Stimulated activated naive CD4-positive, alpha-beta T cell treated with Interleukin-2 at 50 U/mL for 16 hours (primary cell): Measurements from ENCODE around the gene TMEM200B.
"Not testable (repeated sequence)": the region's sequence is repeated elsewhere in the genome, so short reads cannot be mapped to it uniquely, and the experiment has no call there.

Experiments used
- DNase-seq: peaks from one replicate; lab custom pipeline; 2025; lab: John Stamatoyannopoulos, UW

TMEM200B gene

GRCh38 chr1:29108041-29108440 lies 15.7 kb downstream of the TMEM200B start:
- not testable (repeated sequence) for DNase-seq

GRCh38 chr1:29105822-29106221 lies 17.9 kb downstream of the TMEM200B start:
- no peak for DNase-seq

GRCh38 chr1:29100487-29100886 lies 23.2 kb downstream of the TMEM200B start:
- DNase-seq = no peak

- no peak for DNase-seq
These were observed 24.4 kb downstream of the TMEM200B start for GRCh38 chr1:29099286-29099685.

DNA sequence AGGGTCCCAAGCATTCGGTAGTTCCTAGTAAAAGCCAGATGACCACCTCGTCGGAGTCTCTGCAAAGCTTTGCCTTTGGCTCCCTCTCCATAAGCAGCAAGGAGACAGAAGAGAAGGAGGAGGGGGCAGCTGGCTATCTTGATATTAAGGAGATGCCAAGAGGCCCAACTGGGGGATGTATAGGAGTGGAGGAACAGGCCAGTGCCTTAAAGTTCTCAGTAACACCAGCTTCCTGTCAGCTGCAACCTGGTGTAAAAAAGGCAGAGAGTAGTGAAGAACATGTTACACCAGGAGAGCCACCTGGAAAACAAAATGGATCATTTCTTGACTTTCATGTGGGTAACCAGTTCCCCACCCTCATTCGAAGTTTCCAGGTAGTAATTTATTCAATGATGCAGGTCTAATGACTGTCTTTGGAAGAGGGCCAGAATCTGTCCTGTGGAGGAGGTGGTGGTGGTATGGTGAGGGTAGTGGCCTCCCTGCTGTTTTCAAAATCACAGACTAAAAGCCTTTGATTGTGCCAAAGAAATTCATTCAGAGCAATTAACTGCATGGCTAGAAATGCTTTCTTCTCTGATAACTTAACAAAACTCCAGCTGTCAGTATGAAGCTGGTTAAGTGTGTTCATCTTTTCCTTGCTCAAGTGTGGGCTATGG lies 27.3 kb downstream of the TMEM200B start:
- no peak for DNase-seq

DNA sequence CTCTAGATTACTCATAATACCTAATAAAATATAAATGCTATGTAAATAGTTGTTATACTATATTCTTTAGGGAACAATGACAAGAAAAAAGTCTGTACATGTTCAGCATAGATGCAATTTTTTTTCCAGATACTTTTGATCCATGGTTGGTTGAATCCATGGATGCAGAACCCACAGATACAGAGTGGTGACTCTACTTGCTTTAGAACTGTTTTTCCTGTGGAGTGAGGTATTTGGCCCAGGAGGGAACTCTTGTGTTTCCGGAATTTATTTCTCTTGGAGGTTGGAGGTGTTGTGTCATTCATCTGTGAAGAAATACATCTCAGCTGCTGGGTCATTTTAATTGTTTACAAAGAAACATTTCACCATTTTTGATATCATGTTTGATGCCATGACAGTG lies 28.7 kb downstream of the TMEM200B start:
- no peak for DNase-seq

- DNase-seq = no peak
These were observed 29.3 kb downstream of the TMEM200B start for GRCh38 chr1:29094433-29094832.

DNA sequence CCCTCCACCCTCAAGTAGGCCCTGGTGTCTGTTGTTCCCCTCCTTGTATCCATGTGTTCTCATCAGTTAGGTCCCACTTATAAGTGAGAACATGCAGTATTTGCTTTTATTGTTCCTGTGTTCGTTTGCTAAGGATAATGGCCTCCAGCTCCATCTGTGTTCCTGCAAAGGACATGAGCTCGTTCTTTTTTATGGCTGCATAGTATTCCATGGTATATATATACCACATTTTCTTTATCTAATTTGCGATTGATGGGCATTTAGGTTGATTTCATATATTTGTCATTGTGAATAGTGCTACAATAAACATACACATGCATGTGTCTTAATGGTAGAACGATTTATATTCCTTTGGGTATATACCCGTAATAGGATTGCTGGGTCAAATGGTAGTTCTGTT lies 31.0 kb downstream of the TMEM200B start:
- DNase-seq = not testable (repeated sequence)

- no peak for DNase-seq
These were observed 32.6 kb downstream of the TMEM200B start for GRCh38 chr1:29090937-29091618.

DNA sequence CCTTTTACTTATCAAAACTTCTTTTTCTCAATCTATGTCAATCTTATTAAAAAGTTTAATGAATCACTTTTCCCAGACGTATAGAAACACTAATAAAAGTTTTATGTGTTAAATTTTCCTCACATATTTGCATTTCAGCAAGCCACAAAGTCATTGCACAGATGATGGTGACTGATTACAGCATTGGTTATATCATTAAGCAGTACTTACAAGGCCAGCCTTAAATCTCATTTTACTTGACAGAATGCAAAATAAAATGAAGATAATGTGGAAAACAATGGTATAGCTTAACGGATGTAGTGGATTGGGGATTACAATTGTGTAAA lies 39.5 kb downstream of the TMEM200B start:
- DNase-seq = no peak

- no peak for DNase-seq
These were observed 40.1 kb downstream of the TMEM200B start for GRCh38 chr1:29083317-29084195.

- DNase-seq = no peak
These were observed 41.2 kb downstream of the TMEM200B start for GRCh38 chr1:29082519-29082918.

DNA sequence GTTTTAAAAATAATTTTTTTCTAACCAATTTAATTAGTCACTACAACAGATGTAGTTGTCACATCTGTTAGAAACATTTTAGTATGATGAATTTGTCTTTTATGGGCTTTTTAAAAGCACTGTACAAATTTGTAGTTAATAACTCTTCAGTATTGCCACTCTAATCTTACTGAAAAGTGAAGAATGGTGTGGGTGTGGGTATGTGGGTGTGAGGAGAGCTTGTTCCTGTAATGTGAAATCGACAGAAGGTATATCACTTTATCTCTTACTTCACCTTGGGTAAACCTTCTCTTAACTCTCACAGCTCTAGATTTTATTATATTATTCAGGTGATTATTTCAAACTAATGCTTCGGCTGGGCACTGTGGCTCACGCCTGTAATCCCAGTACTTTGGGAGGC lies 42.5 kb downstream of the TMEM200B start:
- DNase-seq = no peak

- DNase-seq = not testable (repeated sequence)
These were observed 43.6 kb downstream of the TMEM200B start for GRCh38 chr1:29079916-29080629.

GRCh38 chr1:29077155-29077554 lies 46.5 kb downstream of the TMEM200B start:
- no peak for DNase-seq
